Measurements from ENCODE around the gene FOXN3. TPM values are rescaled to one million over a fixed set of nuclear protein-coding genes. Genes with fewer than 3 reads are reported as not detected.

FOXN3 gene
- total and polyA plus RNA-seq, 10 of the 15 experiments (the other 5 are each of a cell fraction or from before 2014, with no cell fraction given), result 4.5 to 68.9 (median 29.7) TPM

DNA sequence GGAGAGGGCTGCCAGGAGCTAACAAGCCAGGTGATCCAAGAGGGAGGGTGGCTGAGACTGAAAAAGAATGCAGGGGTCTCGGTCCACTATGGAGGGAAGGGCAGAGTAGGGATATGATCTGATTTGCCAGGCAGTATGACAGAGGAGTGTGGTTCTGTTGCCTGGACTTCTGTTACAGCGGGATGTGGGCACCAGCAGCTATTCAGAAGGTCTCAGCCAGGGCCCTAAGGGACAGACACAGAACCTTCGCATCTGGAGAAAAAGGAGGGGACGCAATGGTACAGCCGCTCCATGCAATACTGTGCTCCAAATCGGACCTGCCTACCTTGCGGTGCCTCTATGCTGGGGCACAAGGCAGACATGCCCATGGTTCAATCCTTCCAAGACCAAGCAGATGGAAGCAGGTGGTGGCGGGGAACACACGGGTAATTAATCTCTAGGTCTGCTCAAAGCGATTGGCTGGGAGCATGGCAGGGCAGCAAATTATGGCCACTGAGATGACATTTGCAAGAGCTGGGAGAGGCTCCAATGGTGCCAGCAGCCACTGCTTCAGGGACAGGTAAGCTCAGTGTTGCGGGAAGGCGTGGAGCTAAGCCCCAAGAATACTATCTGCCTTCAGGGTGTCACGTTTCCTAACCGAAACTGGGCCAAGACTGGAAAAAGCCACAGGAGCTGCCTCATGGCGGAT, 185.5 kb downstream of the FOXN3 start:
- H3K9ac ChIP-seq (ENCODE audit: control insufficient read depth, insufficient read depth, low read length), result no peak overlapping the region
- TF ChIP-seq MYB (IDR thresholded peaks at IDR 0.05; ENCODE audit: borderline replicate concordance, low read depth, low read length) (no peak), SIX5 (IDR thresholded peaks at IDR 0.05; ENCODE audit: low read depth, low read length, severe bottlenecking) (no peak), SMC3 (IDR thresholded peaks at IDR 0.05; ENCODE audit: borderline replicate concordance, low read length) (no peak), TCF3 (IDR thresholded peaks at IDR 0.05; ENCODE audit: borderline replicate concordance, insufficient read depth, low read depth, low read length) (no peak), ZNF24 (IDR thresholded peaks at IDR 0.05) (no peak)
- RAD21 ChIA-PET (ENCODE audit: unreplicated experiment), result no interaction called here
- no peaks in the 10 kb centered on the region for H3K79me2 ChIP-seq (ENCODE audit: control insufficient read depth, insufficient read depth, low read length)
- no peak for ATAC-seq
- H3K4me1 ChIP-seq (ENCODE audit: control insufficient read depth, insufficient read depth, low read length), result no peaks in the 10 kb centered on the region
- in situ Hi-C loops (cut with MboI), result no loop called here
- FAIRE-seq, result no peak
- POLR2A ChIA-PET, result no interaction called here
- CTCF ChIA-PET, result no interaction called here
- intact Hi-C loops (cut with micrococcal nuclease; ENCODE audit: unreplicated experiment), result no loop called here
- no peaks in the 10 kb centered on the region for H3K27me3 ChIP-seq (replicated peaks in 1 of 2; ENCODE audit: control insufficient read depth in 2 of 2, insufficient read depth in 2 of 2, low read length in 1 of 2)
- WGBS (ENCODE audit: insufficient coverage, insufficient replicate concordance, low lambda C conversion rate, missing lambda C conversion rate), result 94% methylated on average over 15 of the region's 15 CpGs
- no peak for DNase-seq (ENCODE audit: low read depth, low spot score)
- no peak overlapping the region for H3K4me2 ChIP-seq (ENCODE audit: control insufficient read depth, insufficient read depth)
- no peaks in the 10 kb centered on the region for H3K9me3 ChIP-seq (replicated peaks; ENCODE audit: control insufficient read depth, insufficient read depth, low read length)
- H3K36me3 ChIP-seq (ENCODE audit: control insufficient read depth in 2 of 2, insufficient read depth in 2 of 2, low read length in 1 of 2), result no peaks in the 10 kb centered on the region
- H2AFZ ChIP-seq (ENCODE audit: control insufficient read depth, low read depth, low read length), result no peak overlapping the region
- H4K20me1 ChIP-seq (ENCODE audit: control insufficient read depth, insufficient read depth), result no peaks in the 10 kb centered on the region; the same call in 1 of the 2 replicates
- no peak overlapping the region for H3K27ac ChIP-seq (ENCODE audit: control insufficient read depth, insufficient read depth)
- SMC1A ChIA-PET (ENCODE audit: uncharacterized antibody, unreplicated experiment), result interaction anchor here (1.1 to 1.3 kb wide), 2 partner anchors 11 to 18 kb away, joined by 3 read pairs; no protein-coding TSS in a partner anchor
- no peak overlapping the region for H3K4me3 ChIP-seq
- BruUV-seq (replicated peaks), result no TSS peak

DNA sequence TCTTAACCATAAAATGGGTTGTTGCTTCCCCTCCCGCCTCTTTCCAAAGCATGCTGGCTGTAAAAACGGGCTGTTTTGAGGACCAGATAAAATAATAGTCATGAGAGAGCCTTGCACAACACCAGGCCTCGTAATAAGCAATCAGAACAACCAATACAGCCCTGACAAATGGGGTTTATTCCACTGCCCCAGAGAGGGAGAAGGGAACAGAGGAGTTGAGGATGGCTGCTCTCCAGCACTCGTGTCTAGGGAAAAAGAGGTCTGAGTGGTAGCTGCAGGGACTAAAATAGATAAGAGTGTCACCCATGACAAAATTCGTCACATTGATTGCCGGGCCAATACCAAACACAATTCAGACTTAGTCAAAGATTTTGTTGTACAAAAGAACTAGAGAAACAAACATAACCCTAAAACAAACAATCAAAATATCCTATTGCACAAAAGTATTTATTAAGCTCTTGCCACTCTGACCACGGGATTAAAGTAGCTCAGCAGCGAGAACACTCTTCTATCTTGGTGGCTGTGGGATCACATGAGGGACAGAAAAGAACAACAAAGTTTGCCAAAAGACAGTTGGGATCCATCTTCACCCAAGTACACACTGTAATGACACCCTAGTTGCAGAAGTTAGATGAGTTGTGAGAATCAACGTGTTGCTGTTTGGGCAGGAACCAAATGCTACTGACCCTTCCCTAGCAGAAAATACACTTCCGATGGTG, 188.0 kb downstream of the FOXN3 start:
- ATAC-seq, result no peak
- H3K4me2 ChIP-seq (ENCODE audit: control insufficient read depth, insufficient read depth), result no peak overlapping the region
- ChIA-PET SMC1A (ENCODE audit: uncharacterized antibody, unreplicated experiment) (no interaction called here), RAD21 (ENCODE audit: unreplicated experiment) (interaction anchor here (1.3 kb wide), 1 partner anchor 53 kb away, joined by 3 read pairs; no protein-coding TSS in a partner anchor), CTCF (no interaction called here), POLR2A (no interaction called here)
- intact Hi-C loops (cut with micrococcal nuclease; ENCODE audit: unreplicated experiment) (no loop called here), in situ Hi-C loops (cut with MboI) (no loop called here)
- no peak overlapping the region for H3K27ac ChIP-seq (ENCODE audit: control insufficient read depth, insufficient read depth)
- no peaks in the 10 kb centered on the region; the same call in 1 of the 2 replicates for H4K20me1 ChIP-seq (ENCODE audit: control insufficient read depth, insufficient read depth)
- no peak for DNase-seq (ENCODE audit: low read depth, low spot score)
- H3K4me3 ChIP-seq, result no peak overlapping the region
- 86% methylated on average over 10 of the region's 10 CpGs for WGBS (ENCODE audit: insufficient coverage, insufficient replicate concordance, low lambda C conversion rate, missing lambda C conversion rate)
- H3K9me3 ChIP-seq (replicated peaks; ENCODE audit: control insufficient read depth, insufficient read depth, low read length), result no peaks in the 10 kb centered on the region
- no peak for TF ChIP-seq NFIC (IDR thresholded peaks at IDR 0.05; ENCODE audit: low read depth, low read length)
- TF ChIP-seq BHLHE40 (IDR thresholded peaks at IDR 0.05; ENCODE audit: borderline replicate concordance in 1 of 2, low read depth in 2 of 2, low read length in 1 of 2), result no peak
- TF ChIP-seq PAX8 (IDR thresholded peaks at IDR 0.05), result no peak
- no peak for TF ChIP-seq RBBP5 (conservative IDR thresholded peaks at IDR 0.05)
- TF ChIP-seq MEF2A (IDR thresholded peaks at IDR 0.05; ENCODE audit: insufficient read depth, low read depth, low read length), result no peak
- no peak for TF ChIP-seq NFYA (IDR thresholded peaks at IDR 0.05; ENCODE audit: borderline replicate concordance, low read depth, low read length)
- no peak for TF ChIP-seq CBX5 (IDR thresholded peaks at IDR 0.05; ENCODE audit: low read depth)
- TF ChIP-seq ZZZ3 (IDR thresholded peaks at IDR 0.05; ENCODE audit: control insufficient read depth, insufficient read length, low read depth), result no peak
- no peak overlapping the region for H2AFZ ChIP-seq (ENCODE audit: control insufficient read depth, low read depth, low read length)
- H3K9ac ChIP-seq (ENCODE audit: control insufficient read depth, insufficient read depth, low read length), result no peak overlapping the region
- no peaks in the 10 kb centered on the region for H3K36me3 ChIP-seq (ENCODE audit: control insufficient read depth in 2 of 2, insufficient read depth in 2 of 2, low read length in 1 of 2)
- no peak for FAIRE-seq
- no peaks in the 10 kb centered on the region for H3K27me3 ChIP-seq (replicated peaks in 1 of 2; ENCODE audit: control insufficient read depth in 2 of 2, insufficient read depth in 2 of 2, low read length in 1 of 2)
- no peaks in the 10 kb centered on the region for H3K79me2 ChIP-seq (ENCODE audit: control insufficient read depth, insufficient read depth, low read length)
- no peaks in the 10 kb centered on the region for H3K4me1 ChIP-seq (ENCODE audit: control insufficient read depth, insufficient read depth, low read length)
- BruUV-seq (replicated peaks), result no TSS peak
